GM23338 (cell line): Measurements from ENCODE around the gene EYS. TPM values are rescaled to one million over a fixed set of nuclear protein-coding genes. Genes with fewer than 3 reads are reported as not detected.

Experiments
- ATAC-seq: fragments of 200-7000 bp; cut with Tn5 transposase; 3 replicates; pipeline ENCODE4 v1.9.1; 2020
- DNase-seq: peaks from one replicate; pipeline ENCODE4 v3.0.0-alpha.2; 2015; ENCODE audit warnings: low spot score
- H2AFZ ChIP-seq: fragments of 200-600 bp; sonication (generic); 2 replicates; pipeline ENCODE4 v1.8.0; 2016; ENCODE audit warnings: antibody characterized with exemption, mild to moderate bottlenecking, moderate library complexity
- H3F3A ChIP-seq: fragments of 200-600 bp; sonication (generic); replicated peaks from 2 replicates; pipeline ENCODE4 v1.8.0; 2017; ENCODE audit warnings: antibody characterized with exemption, mixed run types, low read depth
- H3K27ac ChIP-seq: fragments of 200-600 bp; sonication (generic); 2 replicates; pipeline ENCODE4 v1.6.1; 2016; ENCODE audit warnings: low read depth
- H3K27me3 ChIP-seq: fragments of 200-600 bp; sonication (generic); 2 replicates; pipeline ENCODE4 v1.8.0; 2016; ENCODE audit warnings: mild to moderate bottlenecking, mixed run types, moderate library complexity; ENCODE audit not compliant: insufficient read depth
- H3K36me3 ChIP-seq: fragments of 200-600 bp; sonication (generic); 2 replicates; pipeline ENCODE4 v1.8.0; 2016; ENCODE audit warnings: mild to moderate bottlenecking; ENCODE audit not compliant: insufficient read depth
- H3K4me1 ChIP-seq: fragments of 200-600 bp; sonication (generic); 2 replicates; pipeline ENCODE4 v1.8.0; 2016; ENCODE audit warnings: mild to moderate bottlenecking, moderate library complexity; ENCODE audit not compliant: insufficient read depth
- H3K4me2 ChIP-seq: fragments of 200-600 bp; sonication (generic); 2 replicates; pipeline ENCODE4 v1.7.1; 2017; ENCODE audit warnings: mixed run types
- H3K4me3 ChIP-seq: fragments of 200-600 bp; sonication (generic); 2 replicates; pipeline ENCODE4 v1.6.1; 2016; ENCODE audit warnings: mixed run types
- H3K79me2 ChIP-seq: fragments of 200-600 bp; sonication (generic); replicated peaks from 2 replicates; pipeline ENCODE4 v1.8.0; 2017; ENCODE audit warnings: mild to moderate bottlenecking; ENCODE audit not compliant: insufficient read depth
- H3K9me2 ChIP-seq: fragments of 200-600 bp; sonication (generic); 2 replicates; pipeline ENCODE4 v1.8.0; 2017; ENCODE audit not compliant: insufficient read depth
- H4K20me1 ChIP-seq: fragments of 200-600 bp; sonication (generic); replicated peaks from 2 replicates; pipeline ENCODE4 v1.8.0; 2017; ENCODE audit warnings: mild to moderate bottlenecking; ENCODE audit not compliant: insufficient read depth
- H3K27ac Mint-ChIP-seq: 2 replicates; pipeline ENCODE4 v1.8.0; 2020; ENCODE audit warnings: inconsistent platforms, mild to moderate bottlenecking, moderate library complexity, mixed read lengths
- H3K27me3 Mint-ChIP-seq: 3 replicates; pipeline ENCODE4 v1.8.0; 2022; ENCODE audit warnings: low read depth, mild to moderate bottlenecking, moderate library complexity, mixed read lengths, inconsistent platforms; ENCODE audit not compliant: insufficient read depth, poor library complexity
- H3K36me3 Mint-ChIP-seq: 3 replicates; pipeline ENCODE4 v1.8.0; 2021; ENCODE audit warnings: low read depth, mild to moderate bottlenecking, inconsistent platforms, moderate library complexity, mixed read lengths
- H3K4me1 Mint-ChIP-seq: 3 replicates; pipeline ENCODE4 v1.8.0; 2020; ENCODE audit warnings: mild to moderate bottlenecking, inconsistent platforms, mixed read lengths
- H3K4me3 Mint-ChIP-seq: 3 replicates; pipeline ENCODE4 v1.8.0; 2021; ENCODE audit warnings: moderate library complexity, mild to moderate bottlenecking, inconsistent platforms, mixed read lengths
- H3K9me3 Mint-ChIP-seq: 3 replicates; pipeline ENCODE4 v1.8.0; 2020; ENCODE audit warnings: moderate library complexity, mild to moderate bottlenecking, inconsistent platforms, mixed read lengths
- CREB1 ChIP-seq: fragments of 250-450 bp; sonication (Bioruptor Pico); IDR thresholded peaks from 2 replicates; pipeline ENCODE4 v1.5.0; 2020; ENCODE audit warnings: low read depth, mild to moderate bottlenecking, moderate library complexity
- ETS1 ChIP-seq: IDR thresholded peaks from 2 replicates; pipeline ENCODE4 v1.6.1; 2016; ENCODE audit warnings: antibody characterized with exemption
- EZH2 ChIP-seq: fragments of 200-600 bp; sonication (generic); IDR thresholded peaks from one replicate; pipeline ENCODE4 v1.8.0; 2017; ENCODE audit warnings: antibody characterized with exemption, mild to moderate bottlenecking, low read depth; ENCODE audit not compliant: unreplicated experiment
- EZH2phosphoT487 ChIP-seq: fragments of 200-600 bp; sonication (generic); IDR thresholded peaks from one replicate; pipeline ENCODE4 v1.8.1; 2018; ENCODE audit warnings: antibody characterized with exemption; ENCODE audit not compliant: unreplicated experiment
- JUNB ChIP-seq: IDR thresholded peaks from one replicate; pipeline ENCODE4 v1.6.1; 2016; ENCODE audit warnings: antibody characterized with exemption; ENCODE audit not compliant: unreplicated experiment
- NANOG ChIP-seq: IDR thresholded peaks from 2 replicates; pipeline ENCODE4 v1.6.1; 2016; ENCODE audit warnings: antibody characterized with exemption, borderline replicate concordance
- POLR2AphosphoS5 ChIP-seq: IDR thresholded peaks from 2 replicates; pipeline ENCODE4 v1.6.1; 2016; ENCODE audit warnings: antibody characterized with exemption, low read depth
- STAT1 ChIP-seq: IDR thresholded peaks from one replicate; pipeline ENCODE4 v1.6.1; 2016; ENCODE audit warnings: antibody characterized with exemption; ENCODE audit not compliant: unreplicated experiment
- ZNF114 ChIP-seq: fragments of 250-450 bp; sonication (Bioruptor Pico); IDR thresholded peaks from 2 replicates; pipeline ENCODE4 v1.5.0; 2020; ENCODE audit warnings: mild to moderate bottlenecking, moderate library complexity
- ZNF331 ChIP-seq: fragments of 250-450 bp; sonication (Bioruptor Pico); IDR thresholded peaks from 2 replicates; pipeline ENCODE4 v1.5.0; 2020; ENCODE audit warnings: low read depth, mild to moderate bottlenecking, moderate library complexity
- ZNF462 ChIP-seq: fragments of 250-450 bp; sonication (Bioruptor Pico); IDR thresholded peaks from 2 replicates; pipeline ENCODE4 v1.5.0; 2020; ENCODE audit warnings: mild to moderate bottlenecking, moderate library complexity
- polyA plus RNA-seq: library from polyadenylated mRNA; unstranded; fragments of >200 nt; fragmentation: Nextera tagmentation; extraction: Ambion mirVana; gene quantifications from 2 replicates; pipeline ENCODE4 v1.2.1, GENCODE V29; 2016
- total RNA-seq: library from RNA; depleted of rRNA; stranded (reverse); fragments of >200 nt; shearing (Covaris generic); gene quantifications from 2 replicates; pipeline ENCODE4 v1.2.3, GENCODE V29; 2014
- TF ChIP-seq, protein P1 (sequence below): IDR thresholded peaks from one replicate; pipeline ENCODE4 v1.6.1; 2018; ENCODE audit warnings: antibody characterized with exemption; ENCODE audit not compliant: unreplicated experiment
- TF ChIP-seq, protein P2 (sequence below), 2 experiments: fragments of 200-600 bp in 1 of 2; sonication (generic) in 1 of 2; conservative IDR thresholded peaks; 2 replicates each; pipeline versions ENCODE4 v1.5.1 to v1.6.1; 2016 to 2017; ENCODE audit warnings: antibody characterized with exemption in 2 of 2, low read depth in 2 of 2, mild to moderate bottlenecking in 2 of 2, moderate library complexity in 1 of 2

The EYS gene
- total and polyA plus RNA-seq, 2 experiments from 2014 or later = 0.38 to 0.52 TPM

DNA sequence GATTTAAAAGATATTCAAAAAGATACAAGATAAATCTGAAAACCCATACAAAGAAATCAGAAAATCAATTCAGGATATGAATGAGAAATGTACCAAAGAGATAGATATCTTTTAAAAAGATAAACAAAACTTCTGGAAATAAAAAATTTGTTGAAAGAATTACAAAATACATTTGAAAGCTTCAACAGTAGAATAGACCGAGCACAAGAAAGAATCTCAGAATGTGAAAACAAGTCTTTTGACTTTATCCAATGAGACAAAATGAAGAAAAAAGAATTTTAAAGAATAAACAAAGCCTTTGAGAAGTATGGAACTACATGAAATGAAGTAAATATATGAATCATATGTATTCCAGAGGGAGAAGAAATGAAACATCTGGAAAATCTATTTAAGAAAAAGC lies 1011.0 kb downstream of the EYS start:
- Mint-ChIP-seq H3K4me3 (no peak overlapping the region), H3K4me1 (no peaks in the 10 kb centered on the region)
- TF ChIP-seq EZH2phosphoT487 = no peak
- TF ChIP-seq STAT1 = no peak
- TF ChIP-seq, protein P1, sequence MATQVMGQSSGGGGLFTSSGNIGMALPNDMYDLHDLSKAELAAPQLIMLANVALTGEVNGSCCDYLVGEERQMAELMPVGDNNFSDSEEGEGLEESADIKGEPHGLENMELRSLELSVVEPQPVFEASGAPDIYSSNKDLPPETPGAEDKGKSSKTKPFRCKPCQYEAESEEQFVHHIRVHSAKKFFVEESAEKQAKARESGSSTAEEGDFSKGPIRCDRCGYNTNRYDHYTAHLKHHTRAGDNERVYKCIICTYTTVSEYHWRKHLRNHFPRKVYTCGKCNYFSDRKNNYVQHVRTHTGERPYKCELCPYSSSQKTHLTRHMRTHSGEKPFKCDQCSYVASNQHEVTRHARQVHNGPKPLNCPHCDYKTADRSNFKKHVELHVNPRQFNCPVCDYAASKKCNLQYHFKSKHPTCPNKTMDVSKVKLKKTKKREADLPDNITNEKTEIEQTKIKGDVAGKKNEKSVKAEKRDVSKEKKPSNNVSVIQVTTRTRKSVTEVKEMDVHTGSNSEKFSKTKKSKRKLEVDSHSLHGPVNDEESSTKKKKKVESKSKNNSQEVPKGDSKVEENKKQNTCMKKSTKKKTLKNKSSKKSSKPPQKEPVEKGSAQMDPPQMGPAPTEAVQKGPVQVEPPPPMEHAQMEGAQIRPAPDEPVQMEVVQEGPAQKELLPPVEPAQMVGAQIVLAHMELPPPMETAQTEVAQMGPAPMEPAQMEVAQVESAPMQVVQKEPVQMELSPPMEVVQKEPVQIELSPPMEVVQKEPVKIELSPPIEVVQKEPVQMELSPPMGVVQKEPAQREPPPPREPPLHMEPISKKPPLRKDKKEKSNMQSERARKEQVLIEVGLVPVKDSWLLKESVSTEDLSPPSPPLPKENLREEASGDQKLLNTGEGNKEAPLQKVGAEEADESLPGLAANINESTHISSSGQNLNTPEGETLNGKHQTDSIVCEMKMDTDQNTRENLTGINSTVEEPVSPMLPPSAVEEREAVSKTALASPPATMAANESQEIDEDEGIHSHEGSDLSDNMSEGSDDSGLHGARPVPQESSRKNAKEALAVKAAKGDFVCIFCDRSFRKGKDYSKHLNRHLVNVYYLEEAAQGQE = no peak
- no peak for TF ChIP-seq ZNF114 (CRISPR knock-in tag)
- no peak for TF ChIP-seq EZH2
- no peak for TF ChIP-seq POLR2AphosphoS5
- TF ChIP-seq CREB1 (CRISPR knock-in tag) = no peak
- no peak for TF ChIP-seq ZNF331 (CRISPR knock-in tag)
- TF ChIP-seq ZNF462 (CRISPR knock-in tag) = no peak
- no peak for TF ChIP-seq NANOG
- TF ChIP-seq ETS1 = no peak
- no peak for TF ChIP-seq JUNB
- TF ChIP-seq, protein P2, sequence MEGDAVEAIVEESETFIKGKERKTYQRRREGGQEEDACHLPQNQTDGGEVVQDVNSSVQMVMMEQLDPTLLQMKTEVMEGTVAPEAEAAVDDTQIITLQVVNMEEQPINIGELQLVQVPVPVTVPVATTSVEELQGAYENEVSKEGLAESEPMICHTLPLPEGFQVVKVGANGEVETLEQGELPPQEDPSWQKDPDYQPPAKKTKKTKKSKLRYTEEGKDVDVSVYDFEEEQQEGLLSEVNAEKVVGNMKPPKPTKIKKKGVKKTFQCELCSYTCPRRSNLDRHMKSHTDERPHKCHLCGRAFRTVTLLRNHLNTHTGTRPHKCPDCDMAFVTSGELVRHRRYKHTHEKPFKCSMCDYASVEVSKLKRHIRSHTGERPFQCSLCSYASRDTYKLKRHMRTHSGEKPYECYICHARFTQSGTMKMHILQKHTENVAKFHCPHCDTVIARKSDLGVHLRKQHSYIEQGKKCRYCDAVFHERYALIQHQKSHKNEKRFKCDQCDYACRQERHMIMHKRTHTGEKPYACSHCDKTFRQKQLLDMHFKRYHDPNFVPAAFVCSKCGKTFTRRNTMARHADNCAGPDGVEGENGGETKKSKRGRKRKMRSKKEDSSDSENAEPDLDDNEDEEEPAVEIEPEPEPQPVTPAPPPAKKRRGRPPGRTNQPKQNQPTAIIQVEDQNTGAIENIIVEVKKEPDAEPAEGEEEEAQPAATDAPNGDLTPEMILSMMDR (conservative IDR thresholded peaks at IDR 0.05; ENCODE audit: low read depth in 2 of 2) = no peak

More for the DNA sequence above, 1011.0 kb downstream of the EYS start:
- no peak for DNase-seq
- Histone ChIP-seq H3K27me3 (no peaks in the 10 kb centered on the region), H3K36me3 (no peaks in the 10 kb centered on the region), H3K79me2 (no peaks in the 10 kb centered on the region), H3K27ac (no peak overlapping the region), H3F3A (no peaks in the 10 kb centered on the region), H3K9me2 (no peaks in the 10 kb centered on the region), H4K20me1 (no peaks in the 10 kb centered on the region), H3K4me2 (no peak overlapping the region), H2AFZ (no peak overlapping the region), H3K4me3 (no peak overlapping the region), H3K4me1 (no peaks in the 10 kb centered on the region)
- Mint-ChIP-seq H3K36me3 (no peaks in the 10 kb centered on the region; the same call in 2 of the 3 replicates), H3K27me3 (peaks cover 1% of the 10 kb centered on the region), H3K9me3 (peaks cover 36% of the 10 kb centered on the region), H3K27ac (no peak overlapping the region)
- no peak for ATAC-seq
